ENCODE data around the gene KCNH1.

Gene KCNH1

GRCh38 chr1:210645582-210646257, 488.2 kb downstream of the KCNH1 start:
- DNase-seq (ENCODE audit: low read depth): no peak

DNA sequence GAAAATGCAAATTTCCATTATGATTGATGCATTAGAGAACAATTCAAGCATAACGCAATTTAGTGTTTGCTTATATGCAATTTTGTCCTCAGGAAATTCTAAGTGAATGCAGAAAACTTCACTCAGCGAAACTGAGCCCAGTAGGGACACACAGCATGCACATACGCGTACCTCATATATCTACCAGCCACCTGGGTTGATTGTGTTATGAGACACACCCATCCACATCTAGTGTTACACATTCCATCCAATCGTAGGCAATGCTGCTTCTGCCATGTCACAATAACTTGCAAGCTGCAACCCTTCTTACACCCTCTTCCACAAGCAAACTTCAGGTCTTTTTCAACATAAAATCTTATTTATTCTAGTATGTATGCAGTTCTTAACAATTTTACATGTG, 492.4 kb downstream of the KCNH1 start:
- no peak for DNase-seq (ENCODE audit: low read depth)

DNA sequence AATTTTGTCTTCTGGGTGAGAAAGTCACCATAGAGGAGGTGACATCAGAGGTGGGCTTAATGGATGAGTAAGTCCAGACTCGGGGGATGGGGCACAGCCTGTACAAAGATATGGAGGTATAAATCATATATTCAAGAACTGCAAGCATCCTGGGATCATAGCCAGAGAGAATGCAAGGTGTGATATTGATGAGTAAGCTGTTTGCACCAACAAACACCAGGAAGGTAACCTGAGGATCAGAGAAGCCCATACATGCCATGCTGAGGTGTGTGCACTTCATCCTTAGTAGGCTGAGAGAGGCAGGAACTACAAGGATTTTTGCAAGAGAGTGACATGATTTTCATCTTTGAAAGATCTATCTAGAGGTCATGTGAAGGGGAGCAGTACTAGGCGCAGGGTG, 498.8 kb downstream of the KCNH1 start:
- no peak for DNase-seq (ENCODE audit: low read depth)

- no peak for DNase-seq (ENCODE audit: low read depth)
Measured at GRCh38 chr1:210633636-210634035, 500.3 kb downstream of the KCNH1 start.

- no peak for DNase-seq (ENCODE audit: low read depth)
Measured at GRCh38 chr1:210633140-210633539, 500.8 kb downstream of the KCNH1 start.

DNA sequence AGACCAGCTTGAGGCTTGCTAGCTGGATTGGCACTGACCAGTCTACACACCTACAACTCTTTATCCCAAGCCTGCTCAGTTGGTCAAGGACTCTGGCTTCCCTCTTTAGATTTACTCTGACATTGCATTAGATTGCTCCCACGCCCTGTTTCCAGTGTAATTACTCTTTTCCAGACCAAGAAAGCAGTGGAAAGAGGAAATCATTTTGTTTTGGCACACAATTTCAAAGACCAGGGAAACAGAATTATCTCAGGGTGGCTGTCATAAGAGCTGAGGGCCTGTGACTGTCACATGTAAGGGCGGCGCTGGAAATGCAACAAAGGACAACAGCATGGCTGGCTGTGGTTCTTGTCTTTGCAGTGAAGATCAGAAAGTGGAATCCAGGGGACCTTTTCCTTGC, 502.5 kb downstream of the KCNH1 start:
- no peak for DNase-seq (ENCODE audit: low read depth)

- DNase-seq (ENCODE audit: low read depth): no peak
Measured at GRCh38 chr1:210629276-210629675, 504.7 kb downstream of the KCNH1 start.

GRCh38 chr1:210627755-210628154, 506.2 kb downstream of the KCNH1 start:
- DNase-seq (ENCODE audit: low read depth): no peak
